DOHH2 (cell line): ENCODE measurements around the gene CMSS1.

ENCODE experiments used
- H3F3A ChIP-seq: fragments of 200-600 bp; sonication (generic), shearing (Covaris generic); 2 replicates; pipeline ENCODE4 v1.6.0; 2016; ENCODE audit warnings: antibody characterized with exemption, mild to moderate bottlenecking; ENCODE audit not compliant: control insufficient read depth, insufficient read depth
- H3K27ac ChIP-seq: fragments of 200-600 bp; sonication (generic); 2 replicates; pipeline ENCODE4 v1.5.1; 2014; ENCODE audit warnings: low read depth, mild to moderate bottlenecking, low read length, moderate library complexity
- H3K27me3 ChIP-seq: fragments of 200-600 bp; sonication (generic); 2 replicates; pipeline ENCODE4 v1.6.1; 2014; ENCODE audit warnings: mild to moderate bottlenecking, low read length, mixed read lengths; ENCODE audit not compliant: control insufficient read depth
- H3K36me3 ChIP-seq: fragments of 200-600 bp; sonication (generic); 2 replicates; pipeline ENCODE4 v1.6.1; 2014; ENCODE audit warnings: mild to moderate bottlenecking, low read length, moderate library complexity, mixed read lengths; ENCODE audit not compliant: control insufficient read depth
- H3K4me1 ChIP-seq: fragments of 200-600 bp; sonication (generic); 2 replicates; pipeline ENCODE4 v1.6.1; 2014; ENCODE audit warnings: mild to moderate bottlenecking, low read length, mixed read lengths; ENCODE audit not compliant: control insufficient read depth
- H3K4me2 ChIP-seq: fragments of 200-600 bp; sonication (generic); 2 replicates; pipeline ENCODE4 v1.6.0; 2014; ENCODE audit warnings: mild to moderate bottlenecking, low read length, moderate library complexity
- H3K4me3 ChIP-seq: fragments of 200-600 bp; sonication (generic); 2 replicates; pipeline ENCODE4 v1.5.1; 2014; ENCODE audit warnings: mild to moderate bottlenecking, low read length, mixed read lengths
- H3K79me2 ChIP-seq: fragments of 200-600 bp; sonication (generic); 2 replicates; pipeline ENCODE4 v1.6.1; 2014; ENCODE audit warnings: mild to moderate bottlenecking, low read length, mixed read lengths; ENCODE audit not compliant: control insufficient read depth
- H3K9me2 ChIP-seq: fragments of 200-600 bp; sonication (generic); replicated peaks from 2 replicates; pipeline ENCODE4 v1.6.1; 2014; ENCODE audit warnings: mild to moderate bottlenecking, low read length, mixed read lengths; ENCODE audit not compliant: control insufficient read depth
- H3K9me3 ChIP-seq: fragments of 200-600 bp; sonication (generic); 2 replicates; pipeline ENCODE4 v1.6.1; 2014; ENCODE audit warnings: antibody characterized with exemption, low read length, mixed read lengths; ENCODE audit not compliant: control insufficient read depth, insufficient read depth
- H4K20me1 ChIP-seq: fragments of 200-600 bp; sonication (generic); 2 replicates; pipeline ENCODE4 v1.6.0; 2014; ENCODE audit warnings: low read depth, mild to moderate bottlenecking, antibody characterized with exemption, low read length, moderate library complexity; ENCODE audit not compliant: control insufficient read depth, insufficient read depth
- EZH2phosphoT487 ChIP-seq: fragments of 200-600 bp; sonication (generic); IDR thresholded peaks from 2 replicates; pipeline ENCODE4 v1.6.1; 2017; ENCODE audit warnings: borderline replicate concordance, mild to moderate bottlenecking, antibody characterized with exemption, low read length, moderate library complexity, mixed read lengths
- TF ChIP-seq, protein P1 (sequence below): fragments of 200-600 bp; sonication (generic); IDR thresholded peaks from one replicate; pipeline ENCODE4 v1.5.1; 2014; ENCODE audit warnings: antibody characterized with exemption, mild to moderate bottlenecking, low read depth, low read length; ENCODE audit not compliant: poor library complexity, severe bottlenecking

Gene CMSS1

DNA sequence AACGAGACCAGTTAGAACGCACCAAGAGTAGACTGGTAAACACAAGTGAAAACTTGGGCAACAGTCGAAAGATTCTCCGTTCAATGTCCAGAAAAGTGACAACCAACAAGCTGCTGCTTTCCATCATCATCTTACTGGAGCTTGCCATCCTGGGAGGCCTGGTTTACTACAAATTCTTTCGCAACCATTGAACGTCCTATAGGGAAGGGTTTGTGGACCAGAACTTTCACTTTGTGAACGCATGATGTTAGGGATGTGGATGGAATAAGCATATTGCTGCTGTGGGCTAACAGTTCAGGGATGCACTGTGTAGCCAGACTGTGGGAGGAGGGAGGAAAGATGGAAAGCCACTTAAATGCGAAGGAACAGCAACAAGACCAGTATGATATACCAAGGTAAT lies 408.2 kb downstream of the CMSS1 start:
- no peaks in the 10 kb centered on the region for H3F3A ChIP-seq
- no peak overlapping the region for H3K4me2 ChIP-seq
- no peaks in the 10 kb centered on the region for H3K4me1 ChIP-seq
- H3K79me2 ChIP-seq, result no peaks in the 10 kb centered on the region
- 0 out of 2 replicates have a peak, but pooled peaks cover 3% of the 10 kb centered on the region for H3K9me3 ChIP-seq
- no peaks in the 10 kb centered on the region for H3K36me3 ChIP-seq
- no peaks in the 10 kb centered on the region for H3K27me3 ChIP-seq
- H3K27ac ChIP-seq, result no peak overlapping the region
- H3K4me3 ChIP-seq, result no peak overlapping the region
- TF ChIP-seq, protein P1, sequence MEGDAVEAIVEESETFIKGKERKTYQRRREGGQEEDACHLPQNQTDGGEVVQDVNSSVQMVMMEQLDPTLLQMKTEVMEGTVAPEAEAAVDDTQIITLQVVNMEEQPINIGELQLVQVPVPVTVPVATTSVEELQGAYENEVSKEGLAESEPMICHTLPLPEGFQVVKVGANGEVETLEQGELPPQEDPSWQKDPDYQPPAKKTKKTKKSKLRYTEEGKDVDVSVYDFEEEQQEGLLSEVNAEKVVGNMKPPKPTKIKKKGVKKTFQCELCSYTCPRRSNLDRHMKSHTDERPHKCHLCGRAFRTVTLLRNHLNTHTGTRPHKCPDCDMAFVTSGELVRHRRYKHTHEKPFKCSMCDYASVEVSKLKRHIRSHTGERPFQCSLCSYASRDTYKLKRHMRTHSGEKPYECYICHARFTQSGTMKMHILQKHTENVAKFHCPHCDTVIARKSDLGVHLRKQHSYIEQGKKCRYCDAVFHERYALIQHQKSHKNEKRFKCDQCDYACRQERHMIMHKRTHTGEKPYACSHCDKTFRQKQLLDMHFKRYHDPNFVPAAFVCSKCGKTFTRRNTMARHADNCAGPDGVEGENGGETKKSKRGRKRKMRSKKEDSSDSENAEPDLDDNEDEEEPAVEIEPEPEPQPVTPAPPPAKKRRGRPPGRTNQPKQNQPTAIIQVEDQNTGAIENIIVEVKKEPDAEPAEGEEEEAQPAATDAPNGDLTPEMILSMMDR, result no peak
- no peak for TF ChIP-seq EZH2phosphoT487
- no peaks in the 10 kb centered on the region for H3K9me2 ChIP-seq
- H4K20me1 ChIP-seq, result no peaks in the 10 kb centered on the region

DNA sequence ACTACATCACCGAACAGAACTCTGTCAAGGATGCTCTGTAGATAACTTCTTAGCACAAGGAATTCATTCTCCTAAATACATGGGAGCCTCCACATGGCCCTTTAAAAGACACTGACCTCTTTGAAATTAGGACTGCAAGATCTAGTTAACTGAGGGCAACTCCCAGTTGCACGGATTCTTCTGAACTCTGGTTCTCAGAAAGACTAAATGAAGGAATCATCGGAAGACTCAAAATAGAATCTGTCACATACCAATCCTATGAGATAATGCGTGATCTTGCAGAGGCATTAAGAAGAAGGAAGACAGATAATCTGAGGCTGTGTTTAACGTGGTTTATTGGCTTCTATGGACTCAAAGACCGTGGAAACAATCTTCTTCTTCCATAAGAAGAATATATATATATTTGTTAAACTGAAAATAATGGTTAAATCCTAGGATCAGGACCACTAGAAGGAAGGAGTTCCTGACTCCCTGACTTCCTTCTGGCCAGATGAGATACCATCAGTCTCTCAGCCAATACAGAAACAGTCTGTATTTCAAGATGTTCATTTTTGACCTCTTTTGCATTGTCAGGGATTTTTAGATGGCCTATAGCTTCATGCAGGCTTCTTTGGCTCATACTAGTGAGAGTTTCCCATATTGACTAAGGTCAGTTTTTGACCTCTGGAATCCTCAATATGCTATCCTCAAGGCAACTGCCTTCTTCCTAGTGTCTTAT lies 409.2 kb downstream of the CMSS1 start:
- H3K4me1 ChIP-seq, result no peaks in the 10 kb centered on the region
- no peaks in the 10 kb centered on the region for H3K9me3 ChIP-seq
- H3K4me2 ChIP-seq, result no peak overlapping the region
- no peak overlapping the region for H3K27ac ChIP-seq
- no peaks in the 10 kb centered on the region for H3K27me3 ChIP-seq
- H3K36me3 ChIP-seq, result no peaks in the 10 kb centered on the region
- TF ChIP-seq, protein P1, result no peak
- no peak for TF ChIP-seq EZH2phosphoT487
- no peaks in the 10 kb centered on the region for H3F3A ChIP-seq
- H4K20me1 ChIP-seq, result no peaks in the 10 kb centered on the region
- H3K79me2 ChIP-seq, result no peaks in the 10 kb centered on the region
- H3K9me2 ChIP-seq, result no peaks in the 10 kb centered on the region
- H3K4me3 ChIP-seq, result no peak overlapping the region

DNA sequence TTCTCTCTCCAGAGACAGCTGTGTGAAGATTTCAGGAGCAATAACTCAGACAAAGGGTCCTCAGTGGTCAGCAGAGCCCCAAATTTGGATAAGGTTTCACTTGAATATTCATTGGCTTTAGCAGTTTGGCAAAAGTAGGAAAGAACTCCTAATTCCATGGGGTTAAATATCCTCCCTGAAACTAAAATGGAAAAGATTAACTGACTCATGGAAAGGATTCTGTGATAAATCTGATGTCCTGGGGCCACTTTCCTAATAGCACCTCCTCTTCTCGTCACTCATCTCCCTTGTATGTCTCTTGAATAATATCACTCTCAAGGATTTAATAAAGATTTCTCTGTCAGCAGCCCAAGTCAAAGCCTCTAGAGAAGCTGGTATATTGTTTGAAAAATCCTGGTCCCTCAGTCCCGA lies 409.9 kb downstream of the CMSS1 start:
- Histone ChIP-seq H3K9me3 (no peaks in the 10 kb centered on the region), H4K20me1 (no peaks in the 10 kb centered on the region), H3K4me2 (no peak overlapping the region), H3K9me2 (no peaks in the 10 kb centered on the region), H3K79me2 (no peaks in the 10 kb centered on the region), H3F3A (no peaks in the 10 kb centered on the region), H3K4me3 (no peak overlapping the region), H3K27me3 (no peaks in the 10 kb centered on the region), H3K27ac (no peak overlapping the region), H3K36me3 (no peaks in the 10 kb centered on the region), H3K4me1 (no peaks in the 10 kb centered on the region)
- TF ChIP-seq, protein P1, result no peak
- no peak for TF ChIP-seq EZH2phosphoT487
